HEK293 (cell line): ENCODE measurements around the gene STRBP.

ENCODE experiments used
- KLF1 ChIP-seq: fragments of 450-650 bp; formaldehyde crosslinking; IDR thresholded peaks from 2 replicates; pipeline ENCODE4 v1.5.1; 2016; ENCODE audit warnings: missing biosample characterization, missing genetic modification characterization
- ZBTB17 ChIP-seq: fragments of 450-650 bp; formaldehyde crosslinking; IDR thresholded peaks from 2 replicates; pipeline ENCODE4 v1.5.1; 2016; ENCODE audit warnings: missing biosample characterization, missing genetic modification characterization
- ZNF140 ChIP-seq: fragments of 450-650 bp; formaldehyde crosslinking; IDR thresholded peaks from 2 replicates; pipeline ENCODE4 v1.5.1; 2016; ENCODE audit warnings: missing biosample characterization, missing genetic modification characterization
- ZNF311 ChIP-seq: fragments of 450-650 bp; formaldehyde crosslinking; IDR thresholded peaks from 2 replicates; pipeline ENCODE4 v1.5.1; 2017; ENCODE audit warnings: missing biosample characterization, missing genetic modification characterization, borderline replicate concordance
- ZNF324 ChIP-seq: fragments of 450-650 bp; formaldehyde crosslinking; IDR thresholded peaks from 2 replicates; pipeline ENCODE4 v1.5.1; 2016; ENCODE audit warnings: missing biosample characterization, missing genetic modification characterization
- ZNF580 ChIP-seq: fragments of 450-650 bp; formaldehyde crosslinking; IDR thresholded peaks from 2 replicates; pipeline ENCODE4 v1.5.1; 2016; ENCODE audit warnings: missing biosample characterization, missing genetic modification characterization
- TF ChIP-seq, protein P1 (sequence below): fragments of 450-650 bp; formaldehyde crosslinking; IDR thresholded peaks from 2 replicates; pipeline ENCODE4 v1.5.1; 2016; ENCODE audit warnings: missing biosample characterization, missing genetic modification characterization
- TF ChIP-seq, protein P2 (sequence below): fragments of 450-650 bp; formaldehyde crosslinking; IDR thresholded peaks from 2 replicates; pipeline ENCODE4 v1.5.1; 2016; ENCODE audit warnings: missing biosample characterization, missing genetic modification characterization

DNA sequence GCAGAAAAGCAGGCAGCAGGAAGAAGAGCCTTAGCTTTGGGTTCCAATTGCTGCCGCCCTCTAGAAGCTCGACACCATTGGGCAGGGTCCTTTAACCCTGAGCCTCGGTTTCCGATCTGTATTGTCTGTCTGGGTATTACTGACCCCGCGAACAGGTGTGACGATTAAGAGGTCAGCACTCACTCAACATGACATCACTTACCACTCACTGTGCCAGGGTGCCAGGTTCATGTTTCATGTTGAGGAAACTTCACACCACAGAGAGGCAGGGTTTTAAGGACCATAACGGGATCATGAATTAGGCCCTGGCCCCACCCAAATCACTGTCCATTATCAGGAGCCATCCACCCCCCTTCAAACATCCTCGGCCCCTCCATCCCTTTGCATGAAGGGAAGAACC is 159.4 kb downstream of the STRBP start:
- no peak for TF ChIP-seq KLF1 (tag by site-specific recombination)
- TF ChIP-seq, protein P1, sequence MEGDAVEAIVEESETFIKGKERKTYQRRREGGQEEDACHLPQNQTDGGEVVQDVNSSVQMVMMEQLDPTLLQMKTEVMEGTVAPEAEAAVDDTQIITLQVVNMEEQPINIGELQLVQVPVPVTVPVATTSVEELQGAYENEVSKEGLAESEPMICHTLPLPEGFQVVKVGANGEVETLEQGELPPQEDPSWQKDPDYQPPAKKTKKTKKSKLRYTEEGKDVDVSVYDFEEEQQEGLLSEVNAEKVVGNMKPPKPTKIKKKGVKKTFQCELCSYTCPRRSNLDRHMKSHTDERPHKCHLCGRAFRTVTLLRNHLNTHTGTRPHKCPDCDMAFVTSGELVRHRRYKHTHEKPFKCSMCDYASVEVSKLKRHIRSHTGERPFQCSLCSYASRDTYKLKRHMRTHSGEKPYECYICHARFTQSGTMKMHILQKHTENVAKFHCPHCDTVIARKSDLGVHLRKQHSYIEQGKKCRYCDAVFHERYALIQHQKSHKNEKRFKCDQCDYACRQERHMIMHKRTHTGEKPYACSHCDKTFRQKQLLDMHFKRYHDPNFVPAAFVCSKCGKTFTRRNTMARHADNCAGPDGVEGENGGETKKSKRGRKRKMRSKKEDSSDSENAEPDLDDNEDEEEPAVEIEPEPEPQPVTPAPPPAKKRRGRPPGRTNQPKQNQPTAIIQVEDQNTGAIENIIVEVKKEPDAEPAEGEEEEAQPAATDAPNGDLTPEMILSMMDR (tag by site-specific recombination): no peak
- TF ChIP-seq ZNF324 (tag by site-specific recombination): no peak
- TF ChIP-seq, protein P2, sequence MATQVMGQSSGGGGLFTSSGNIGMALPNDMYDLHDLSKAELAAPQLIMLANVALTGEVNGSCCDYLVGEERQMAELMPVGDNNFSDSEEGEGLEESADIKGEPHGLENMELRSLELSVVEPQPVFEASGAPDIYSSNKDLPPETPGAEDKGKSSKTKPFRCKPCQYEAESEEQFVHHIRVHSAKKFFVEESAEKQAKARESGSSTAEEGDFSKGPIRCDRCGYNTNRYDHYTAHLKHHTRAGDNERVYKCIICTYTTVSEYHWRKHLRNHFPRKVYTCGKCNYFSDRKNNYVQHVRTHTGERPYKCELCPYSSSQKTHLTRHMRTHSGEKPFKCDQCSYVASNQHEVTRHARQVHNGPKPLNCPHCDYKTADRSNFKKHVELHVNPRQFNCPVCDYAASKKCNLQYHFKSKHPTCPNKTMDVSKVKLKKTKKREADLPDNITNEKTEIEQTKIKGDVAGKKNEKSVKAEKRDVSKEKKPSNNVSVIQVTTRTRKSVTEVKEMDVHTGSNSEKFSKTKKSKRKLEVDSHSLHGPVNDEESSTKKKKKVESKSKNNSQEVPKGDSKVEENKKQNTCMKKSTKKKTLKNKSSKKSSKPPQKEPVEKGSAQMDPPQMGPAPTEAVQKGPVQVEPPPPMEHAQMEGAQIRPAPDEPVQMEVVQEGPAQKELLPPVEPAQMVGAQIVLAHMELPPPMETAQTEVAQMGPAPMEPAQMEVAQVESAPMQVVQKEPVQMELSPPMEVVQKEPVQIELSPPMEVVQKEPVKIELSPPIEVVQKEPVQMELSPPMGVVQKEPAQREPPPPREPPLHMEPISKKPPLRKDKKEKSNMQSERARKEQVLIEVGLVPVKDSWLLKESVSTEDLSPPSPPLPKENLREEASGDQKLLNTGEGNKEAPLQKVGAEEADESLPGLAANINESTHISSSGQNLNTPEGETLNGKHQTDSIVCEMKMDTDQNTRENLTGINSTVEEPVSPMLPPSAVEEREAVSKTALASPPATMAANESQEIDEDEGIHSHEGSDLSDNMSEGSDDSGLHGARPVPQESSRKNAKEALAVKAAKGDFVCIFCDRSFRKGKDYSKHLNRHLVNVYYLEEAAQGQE (tag by site-specific recombination): no peak
- TF ChIP-seq ZNF580: no peak
- no peak for TF ChIP-seq ZNF311 (tag by site-specific recombination)
- TF ChIP-seq ZNF140 (tag by site-specific recombination): no peak
- TF ChIP-seq ZBTB17 (tag by site-specific recombination): no peak
